Peyer's patch (tissue), 4 donors: Measurements from ENCODE around the gene PARD3B. TPM values are rescaled to one million over a fixed set of nuclear protein-coding genes. Genes with fewer than 3 reads are reported as not detected.

Source experiments
- DNase-seq, 3 donors: peaks; one replicate each; pipeline ENCODE4 v3.0.0-alpha.2; 2017 to 2019
- H3K27ac ChIP-seq, 4 donors: fragments of 200-600 bp; sonication (generic); one replicate each; pipeline ENCODE4 v1.5.1; 2016 to 2019
- H3K27me3 ChIP-seq, 2 donors: fragments of 200-600 bp; sonication (generic); one replicate each; pipeline ENCODE4 v1.5.1; 2019
- H3K36me3 ChIP-seq, 3 donors: fragments of 200-600 bp; sonication (generic); one replicate each; pipeline ENCODE4 v1.5.1; 2016 to 2019
- H3K4me1 ChIP-seq, 4 donors: fragments of 200-600 bp; sonication (generic); one replicate each; pipeline ENCODE4 v1.5.1; 2016 to 2019
- H3K4me3 ChIP-seq, 4 donors: fragments of 200-600 bp; sonication (generic); 1 replicate in 3 of 4; 2 replicates in 1 of 4; pipeline ENCODE4 v1.5.1; 2016 to 2019; ENCODE audit warnings: mild to moderate bottlenecking in 1 of 4
- H3K9me3 ChIP-seq, 4 donors: fragments of 200-600 bp; sonication (generic); one replicate each; pipeline ENCODE4 v1.5.1; 2016 to 2019; ENCODE audit warnings: mild to moderate bottlenecking in 1 of 4
- POLR2A ChIP-seq, 2 donors: fragments of 450-650 bp; IDR thresholded peaks; one replicate each; pipeline ENCODE4 v1.5.1; 2017; ENCODE audit warnings: antibody characterized with exemption in 2 of 2, mild to moderate bottlenecking in 2 of 2, moderate library complexity in 2 of 2
- total RNA-seq, 4 donors: library from RNA; depleted of rRNA; stranded (reverse); fragments of >200 nt; gene quantifications; one replicate each; pipeline ENCODE4 v1.1.0, GENCODE V29; 2016
- TF ChIP-seq, protein P1 (sequence below), 6 experiments: fragments of 450-650 bp in 4 of 6; fragments of 200-600 bp in 2 of 6; sonication (generic) in 1 of 6; IDR thresholded peaks; one replicate each; pipeline ENCODE4 v1.5.1; 2017 to 2019; ENCODE audit warnings: antibody characterized with exemption in 6 of 6, mild to moderate bottlenecking in 3 of 6, moderate library complexity in 1 of 6

Gene PARD3B
- total RNA-seq, 4 donors from 2014 or later = 19.6 to 52.0 (median 40.6) TPM

DNA sequence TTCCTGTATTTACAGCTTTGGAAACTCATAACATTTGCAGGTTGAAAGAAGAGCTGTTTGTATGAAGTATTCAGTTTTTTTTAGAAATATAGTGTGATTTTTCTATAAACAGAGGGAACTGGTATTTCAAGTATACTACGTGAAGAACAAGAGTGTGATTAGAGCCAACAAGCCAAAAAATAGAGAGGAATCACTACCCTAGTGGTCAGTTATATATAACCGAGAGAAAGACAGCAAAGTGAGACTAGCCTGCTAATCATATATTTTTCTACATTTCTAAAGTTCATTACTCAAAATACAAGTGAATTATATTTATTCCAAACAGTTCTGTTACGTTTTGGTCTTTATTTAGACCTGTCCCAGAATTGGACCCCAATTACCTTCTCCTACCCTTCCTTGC lies 692.2 kb downstream of the PARD3B start:
- Histone ChIP-seq H3K9me3 (no peaks in the 10 kb centered on the region), H3K27me3 (no peaks in the 10 kb centered on the region), H3K36me3 (no peaks in the 10 kb centered on the region), H3K27ac (no peak overlapping the region), H3K4me3 (no peak overlapping the region), H3K4me1 (no peaks in the 10 kb centered on the region)
- TF ChIP-seq, protein P1, sequence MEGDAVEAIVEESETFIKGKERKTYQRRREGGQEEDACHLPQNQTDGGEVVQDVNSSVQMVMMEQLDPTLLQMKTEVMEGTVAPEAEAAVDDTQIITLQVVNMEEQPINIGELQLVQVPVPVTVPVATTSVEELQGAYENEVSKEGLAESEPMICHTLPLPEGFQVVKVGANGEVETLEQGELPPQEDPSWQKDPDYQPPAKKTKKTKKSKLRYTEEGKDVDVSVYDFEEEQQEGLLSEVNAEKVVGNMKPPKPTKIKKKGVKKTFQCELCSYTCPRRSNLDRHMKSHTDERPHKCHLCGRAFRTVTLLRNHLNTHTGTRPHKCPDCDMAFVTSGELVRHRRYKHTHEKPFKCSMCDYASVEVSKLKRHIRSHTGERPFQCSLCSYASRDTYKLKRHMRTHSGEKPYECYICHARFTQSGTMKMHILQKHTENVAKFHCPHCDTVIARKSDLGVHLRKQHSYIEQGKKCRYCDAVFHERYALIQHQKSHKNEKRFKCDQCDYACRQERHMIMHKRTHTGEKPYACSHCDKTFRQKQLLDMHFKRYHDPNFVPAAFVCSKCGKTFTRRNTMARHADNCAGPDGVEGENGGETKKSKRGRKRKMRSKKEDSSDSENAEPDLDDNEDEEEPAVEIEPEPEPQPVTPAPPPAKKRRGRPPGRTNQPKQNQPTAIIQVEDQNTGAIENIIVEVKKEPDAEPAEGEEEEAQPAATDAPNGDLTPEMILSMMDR (IDR thresholded peaks at IDR 0.05) = no peak
- TF ChIP-seq POLR2A (IDR thresholded peaks at IDR 0.05) = no peak
- DNase-seq = no peak

DNA sequence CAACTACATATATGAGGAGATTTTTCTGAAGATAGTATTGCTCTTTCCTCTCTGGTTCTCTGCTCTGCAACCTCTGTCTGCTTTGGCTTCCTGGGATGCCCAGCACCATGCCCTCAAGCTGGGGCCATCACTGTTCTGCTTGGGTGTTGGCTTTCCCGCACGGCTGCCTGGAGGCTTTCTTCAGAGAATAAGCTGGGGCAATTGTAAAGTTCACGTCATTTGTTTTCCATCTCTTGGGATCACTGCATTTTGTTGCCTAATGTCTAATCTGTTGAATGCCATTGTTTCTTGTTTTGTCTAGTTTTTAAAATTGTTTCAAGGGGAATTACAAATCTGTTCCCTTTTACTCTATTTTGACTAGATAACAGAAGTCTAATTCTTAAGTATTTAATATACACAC lies 699.7 kb downstream of the PARD3B start:
- Histone ChIP-seq H3K4me1 (no peaks in the 10 kb centered on the region), H3K9me3 (no peaks in the 10 kb centered on the region), H3K4me3 (no peak overlapping the region), H3K27ac (no peak overlapping the region), H3K36me3 (no peaks in the 10 kb centered on the region), H3K27me3 (no peaks in the 10 kb centered on the region)
- TF ChIP-seq POLR2A (IDR thresholded peaks at IDR 0.05) = no peak
- TF ChIP-seq, protein P1 (IDR thresholded peaks at IDR 0.05) = no peak
- DNase-seq = no peak

DNA sequence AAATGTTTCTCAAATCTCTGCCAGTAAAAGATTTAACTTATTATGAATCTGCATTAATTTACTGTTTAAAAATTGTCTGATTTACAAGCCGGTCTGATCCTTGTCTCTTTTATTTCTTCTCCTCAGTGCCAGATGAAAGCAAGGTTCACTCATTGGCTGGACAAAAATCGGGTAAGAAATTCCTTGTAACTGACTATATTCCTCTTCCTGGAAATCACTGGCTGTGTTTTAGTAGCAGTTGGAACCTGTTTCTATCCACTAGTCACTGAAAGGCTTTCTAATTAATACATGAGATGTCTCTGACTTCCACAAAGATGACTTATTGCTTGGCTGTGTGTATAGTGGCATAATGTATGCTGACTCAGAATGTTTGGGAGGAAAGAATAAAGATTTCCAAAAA lies 700.4 kb downstream of the PARD3B start:
- H3K27ac ChIP-seq = no peak overlapping the region
- no peak for DNase-seq
- no peaks in the 10 kb centered on the region for H3K27me3 ChIP-seq
- TF ChIP-seq POLR2A (IDR thresholded peaks at IDR 0.05) = no peak
- TF ChIP-seq, protein P1 (IDR thresholded peaks at IDR 0.05) = no peak
- H3K4me1 ChIP-seq = no peaks in the 10 kb centered on the region
- H3K9me3 ChIP-seq = no peaks in the 10 kb centered on the region
- no peak overlapping the region for H3K4me3 ChIP-seq
- H3K36me3 ChIP-seq = no peaks in the 10 kb centered on the region

DNA sequence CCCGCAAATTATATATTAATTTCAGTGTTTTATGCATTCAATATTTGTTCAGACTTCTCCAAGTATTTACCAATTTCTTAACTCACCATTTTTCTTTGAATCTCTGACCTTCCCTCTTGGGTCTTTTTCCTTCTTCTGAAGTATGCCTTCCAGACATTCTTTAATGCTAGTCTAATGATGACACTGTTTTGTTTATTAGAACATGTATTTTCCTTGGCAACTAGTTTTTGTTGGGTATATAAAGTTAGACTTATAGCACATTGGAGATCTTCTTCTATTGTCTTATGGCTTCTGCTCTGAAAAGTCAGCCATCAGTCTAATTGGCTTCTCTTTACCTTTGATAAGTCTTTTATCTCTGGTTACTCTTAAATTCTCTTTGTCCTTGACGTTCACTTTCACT lies 713.8 kb downstream of the PARD3B start:
- no peaks in the 10 kb centered on the region for H3K27me3 ChIP-seq
- no peak for TF ChIP-seq POLR2A (IDR thresholded peaks at IDR 0.05)
- TF ChIP-seq, protein P1 (IDR thresholded peaks at IDR 0.05) = no peak
- no peaks in the 10 kb centered on the region for H3K36me3 ChIP-seq
- H3K27ac ChIP-seq = no peak overlapping the region
- no peak for DNase-seq
- no peaks in the 10 kb centered on the region for H3K4me1 ChIP-seq
- H3K9me3 ChIP-seq = no peaks in the 10 kb centered on the region
- no peak overlapping the region for H3K4me3 ChIP-seq

DNA sequence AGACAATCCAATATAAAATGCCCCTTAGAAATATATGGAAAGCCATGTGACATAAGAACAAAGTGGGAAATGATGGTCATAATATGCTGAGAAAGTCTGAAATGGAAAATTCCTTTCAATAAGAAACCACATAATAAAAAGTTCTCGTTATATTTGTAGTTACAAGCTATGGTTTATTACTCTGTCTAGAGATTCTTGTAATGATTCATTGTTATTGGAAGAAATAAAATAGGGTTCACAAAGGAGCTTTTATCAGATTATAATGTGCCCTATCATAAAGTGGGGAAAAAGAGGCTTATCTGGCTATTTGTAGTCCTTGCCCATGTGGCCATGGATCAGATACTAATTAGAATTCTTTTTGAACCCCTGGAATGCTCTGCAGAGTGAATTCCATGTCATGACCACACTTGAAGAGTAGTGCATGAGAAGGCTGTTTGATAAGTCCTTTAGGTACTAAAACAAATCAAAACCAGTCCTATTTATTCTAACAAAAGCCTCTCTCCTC lies 716.3 kb downstream of the PARD3B start:
- TF ChIP-seq, protein P1 (IDR thresholded peaks at IDR 0.05) = no peak
- TF ChIP-seq POLR2A (IDR thresholded peaks at IDR 0.05) = no peak
- Histone ChIP-seq H3K9me3 (no peaks in the 10 kb centered on the region), H3K4me1 (no peaks in the 10 kb centered on the region), H3K36me3 (no peaks in the 10 kb centered on the region), H3K27me3 (no peaks in the 10 kb centered on the region), H3K27ac (no peak overlapping the region), H3K4me3 (no peak overlapping the region)
- no peak for DNase-seq

DNA sequence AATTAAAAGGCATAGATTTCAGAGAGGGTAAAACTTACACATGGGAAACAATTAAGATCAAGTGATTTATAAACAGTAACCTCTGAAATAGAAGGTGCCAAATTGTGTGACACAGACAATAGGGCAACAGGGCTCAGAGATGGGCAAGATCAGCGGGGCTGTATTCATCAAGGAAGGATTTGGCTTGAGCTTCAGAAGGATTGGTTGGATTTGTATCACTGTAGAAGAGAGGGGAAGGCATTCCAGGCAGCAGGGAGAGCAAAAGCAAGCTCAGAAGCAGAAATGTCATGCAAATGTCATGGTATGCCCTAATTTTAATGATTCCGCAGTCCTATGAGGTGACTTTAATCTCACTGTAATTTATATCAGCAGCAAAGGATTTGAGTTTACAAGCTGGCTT lies 722.0 kb downstream of the PARD3B start:
- H3K36me3 ChIP-seq = no peaks in the 10 kb centered on the region
- no peaks in the 10 kb centered on the region for H3K27me3 ChIP-seq
- no peak for DNase-seq

More for the DNA sequence above, 722.0 kb downstream of the PARD3B start:
- H3K4me3 ChIP-seq = no peak overlapping the region
- H3K9me3 ChIP-seq = no peaks in the 10 kb centered on the region
- no peak overlapping the region for H3K27ac ChIP-seq
- TF ChIP-seq, protein P1 (IDR thresholded peaks at IDR 0.05) = no peak
- no peak for TF ChIP-seq POLR2A (IDR thresholded peaks at IDR 0.05)
- no peaks in the 10 kb centered on the region for H3K4me1 ChIP-seq
